ENCODE data around the gene UBA52. TPM values are rescaled to one million over a fixed set of nuclear protein-coding genes. Genes with fewer than 3 reads are reported as not detected.

The UBA52 gene
- total and polyA plus RNA-seq, 2 of the 8 experiments (the other 6 are each of a cell fraction or from before 2014, with no cell fraction given) = 1,340 to 5,409 TPM

DNA sequence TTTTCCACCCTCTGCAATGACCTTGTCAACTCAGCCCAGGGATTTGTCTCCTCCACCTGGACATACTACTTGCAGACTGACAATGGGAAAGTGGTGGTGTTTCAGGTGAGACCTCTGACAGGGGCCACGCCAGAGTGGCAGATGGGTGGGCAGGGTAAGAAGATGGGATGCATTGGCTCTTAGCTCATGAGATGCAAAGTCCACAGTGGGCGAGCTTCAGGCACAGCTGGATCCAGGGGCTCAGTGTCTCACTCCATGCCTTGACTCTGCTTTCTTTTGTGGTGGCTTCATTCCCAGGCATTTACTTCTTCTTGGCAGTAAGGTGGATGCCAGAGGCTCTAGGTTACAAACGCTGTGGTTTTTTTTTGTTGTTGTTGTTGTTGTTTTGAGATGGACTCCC is 44.4 kb downstream of the UBA52 start:
- Histone ChIP-seq H3K18ac (ENCODE audit: extremely low read depth, low read length) (no peak overlapping the region), H4K5ac (ENCODE audit: insufficient read length, low read depth, low read length) (no peak overlapping the region), H3K36me3 (ENCODE audit: control insufficient read depth in 2 of 4, insufficient read depth in 4 of 4, low read length in 3 of 4) (peaks cover 0 to 3% (median 0%) of the 10 kb centered on the region in 4 experiments; a peak in 1 of 8 replicates), H3K27me3 (replicated peaks in 1 of 4; ENCODE audit: control insufficient read depth in 3 of 4, extremely low read depth in 1 of 4, insufficient read depth in 3 of 4, low read length in 3 of 4) (peaks cover 29 to 43% (median 39%) of the 10 kb centered on the region in 4 experiments), H3K79me2 (ENCODE audit: control insufficient read depth in 1 of 2, insufficient read depth in 2 of 2, low read length in 2 of 2) (no peaks in the 10 kb centered on the region), H3K79me1 (ENCODE audit: low read depth, low read length) (no peaks in the 10 kb centered on the region), H3K4me3 (ENCODE audit: extremely low read depth in 1 of 4, insufficient read depth in 2 of 4, low read depth in 3 of 4, low read length in 4 of 4) (no peak overlapping the region), H3K4ac (replicated peaks; ENCODE audit: insufficient read length, low read depth, low read length) (no peak overlapping the region), H3K27ac (ENCODE audit: low read depth, low read length) (no peak overlapping the region), H2AK5ac (ENCODE audit: low read depth, low read length) (no peak overlapping the region), H3K56ac (replicated peaks; ENCODE audit: insufficient read length, low read depth, low read length) (no peak overlapping the region), H3K23ac (ENCODE audit: insufficient read length) (no peak overlapping the region), H2AFZ (ENCODE audit: low read length) (no peak overlapping the region), H3K9me3 (ENCODE audit: insufficient read depth in 2 of 2, low read depth in 1 of 2, low read length in 1 of 2) (no peaks in the 10 kb centered on the region), H4K20me1 (replicated peaks in 1 of 2; ENCODE audit: control insufficient read depth in 1 of 2, insufficient read depth in 2 of 2, low read length in 2 of 2) (peaks cover 0 to 12% of the 10 kb centered on the region in 2 experiments), H3K9ac (replicated peaks in 1 of 4; ENCODE audit: extremely low read depth in 1 of 4, low read depth in 3 of 4, low read length in 3 of 4) (no peak overlapping the region), H3K4me2 (ENCODE audit: insufficient read depth in 1 of 2, low read depth in 2 of 2, low read length in 2 of 2) (no peak overlapping the region), H2BK20ac (ENCODE audit: low read length) (no peak overlapping the region), H3K23me2 (ENCODE audit: low read depth, low read length) (peaks cover 15% of the 10 kb centered on the region), H2BK15ac (ENCODE audit: low read length) (no peak overlapping the region), H2BK12ac (ENCODE audit: low read depth, low read length) (no peak overlapping the region), H2BK5ac (ENCODE audit: low read depth, low read length) (no peak overlapping the region), H4K91ac (replicated peaks; ENCODE audit: insufficient read length, low read length) (no peak overlapping the region), H3K14ac (ENCODE audit: insufficient read length) (no peak overlapping the region), H3K4me1 (replicated peaks in 1 of 4; ENCODE audit: control insufficient read depth in 3 of 4, insufficient read depth in 4 of 4, low read length in 3 of 4) (peaks cover 3 to 22% (median 16%) of the 10 kb centered on the region in 4 experiments), H4K8ac (ENCODE audit: extremely low read depth, insufficient read depth, low read length) (no peak overlapping the region), H2BK120ac (replicated peaks; ENCODE audit: low read depth, low read length) (no peak overlapping the region)
- ChIA-PET POLR2A (ENCODE audit: partially characterized antibody) (interaction anchor here (0.7 to 1.0 kb wide), 2 partner anchors 25 to 45 kb away, joined by 3 to 4 read pairs; no protein-coding TSS in a partner anchor), CTCF (ENCODE audit: partially characterized antibody) (interaction anchor here (0.6 to 1.6 kb wide), 5 partner anchors 12 to 366 kb away, joined by 3 to 6 read pairs (median 3); no protein-coding TSS in a partner anchor)
- WGBS, 2 experiments (ENCODE audit: extremely low coverage in 1 of 2, insufficient coverage in 1 of 2, insufficient read length in 1 of 2, insufficient replicate concordance in 2 of 2, low coverage in 1 of 2, low lambda C conversion rate in 2 of 2, missing lambda C conversion rate in 1 of 2) = 83% methylated on average over 3 of the region's 3 CpGs; no CpG with 5 or more reads in 1 of the 2 experiments
- FAIRE-seq (no peak), DNase-seq (ENCODE audit: low read depth in 1 of 2, low spot score in 2 of 2) (no peak)
- TF ChIP-seq BCL11A (IDR thresholded peaks at IDR 0.05; ENCODE audit: low read depth in 2 of 2, low read length in 2 of 2) = no peak
- TF ChIP-seq SP2 (IDR thresholded peaks at IDR 0.05; ENCODE audit: low read length) = no peak
- no peak for TF ChIP-seq RFX5 (IDR thresholded peaks at IDR 0.05; ENCODE audit: borderline replicate concordance, low read depth, low read length)
